Colonic mucosa (tissue), 4 donors: Measurements from ENCODE around the gene GP1BB. TPM values are rescaled to one million over a fixed set of nuclear protein-coding genes. Genes with fewer than 3 reads are reported as not detected.

Experiments used
- DNase-seq: peaks from one replicate; pipeline ENCODE4 v3.0.0-alpha.2; 2020
- H3K27ac ChIP-seq: fragments of 200-600 bp; one replicate; pipeline ENCODE4 v1.8.0; 2021
- H3K27me3 ChIP-seq: fragments of 200-600 bp; one replicate; pipeline ENCODE4 v1.8.0; 2021
- H3K36me3 ChIP-seq: fragments of 200-600 bp; one replicate; pipeline ENCODE4 v1.8.0; 2021
- H3K4me1 ChIP-seq: fragments of 200-600 bp; one replicate; pipeline ENCODE4 v1.8.0; 2021; ENCODE audit warnings: mild to moderate bottlenecking
- H3K4me3 ChIP-seq: fragments of 200-600 bp; one replicate; pipeline ENCODE4 v1.8.0; 2021
- H3K9ac ChIP-seq, 2 donors: one replicate each; pipeline ENCODE4 v1.7.0; 2013; ENCODE audit warnings: control low read depth in 2 of 2, low read depth in 2 of 2, low read length in 2 of 2
- H3K9me3 ChIP-seq: fragments of 200-600 bp; one replicate; pipeline ENCODE4 v1.8.0; 2021
- CTCF ChIP-seq: fragments of 200-600 bp; IDR thresholded peaks from one replicate; pipeline ENCODE4 v1.8.0; 2022; ENCODE audit warnings: antibody characterized with exemption, mild to moderate bottlenecking
- intact Hi-C: fragments of 100-400 bp; cut with DNase I; formaldehyde crosslinking; loops from one replicate; pipeline ENCODE4 v1.14.1; 2022
- total RNA-seq, 2 donors: library from RNA; stranded (reverse); fragmentation: NEBNext Ultra II Directional in 1 of 2; extraction: Animal tissue kit (Norgen Biotek cat#: 25700) in 1 of 2; gene quantifications; one replicate each; pipeline ENCODE4 v1.2.1, GENCODE V29; 2021
- donor health status: healthy.
- donor health status: DM: no; HTN: no; CAD: no.
- donor health status: DM: no; HTN: no; CAD: no.

GP1BB gene
- total RNA-seq, 2 donors from 2014 or later: 0.45 to 1.1 TPM

GRCh38 chr22:19727310-19728150 lies 4.2 kb downstream of the GP1BB start:
- H3K27me3 ChIP-seq: peaks cover 26% of the 10 kb centered on the region
- no peak for DNase-seq

GRCh38 chr22:19728271-19728670 lies 4.9 kb downstream of the GP1BB start:
- no peak for TF ChIP-seq CTCF
- Histone ChIP-seq H3K27me3 (peaks cover 18% of the 10 kb centered on the region), H3K36me3 (no peaks in the 10 kb centered on the region), H3K4me1 (peaks cover 10% of the 10 kb centered on the region), H3K4me3 (no peak overlapping the region), H3K27ac (no peak overlapping the region), H3K9ac (no peak overlapping the region), H3K9me3 (no peaks in the 10 kb centered on the region)
- DNase-seq: no peak
- intact Hi-C loops: no loop called here

More at GRCh38 chr22:19727310-19728150, 4.2 kb downstream of the GP1BB start:
- Histone ChIP-seq H3K4me3 (no peak overlapping the region), H3K4me1 (peaks cover 15% of the 10 kb centered on the region), H3K27ac (no peak overlapping the region), H3K36me3 (no peaks in the 10 kb centered on the region), H3K9ac (no peak overlapping the region), H3K9me3 (no peaks in the 10 kb centered on the region)
- no peak for TF ChIP-seq CTCF
- intact Hi-C loops: no loop called here

GRCh38 chr22:19728836-19729235 lies 5.5 kb downstream of the GP1BB start:
- Histone ChIP-seq H3K36me3 (no peaks in the 10 kb centered on the region), H3K4me3 (no peak overlapping the region), H3K27me3 (peaks cover 13% of the 10 kb centered on the region), H3K27ac (no peak overlapping the region), H3K9me3 (no peaks in the 10 kb centered on the region), H3K4me1 (peaks cover 7% of the 10 kb centered on the region), H3K9ac (no peak overlapping the region)
- intact Hi-C loops: no loop called here
- no peak for TF ChIP-seq CTCF
- no peak for DNase-seq

GRCh38 chr22:19729507-19729906 lies 6.2 kb downstream of the GP1BB start:
- TF ChIP-seq CTCF: no peak
- intact Hi-C loops: no loop called here

GRCh38 chr22:19730198-19730597 lies 6.9 kb downstream of the GP1BB start:
- H3K27ac ChIP-seq: no peak overlapping the region
- no peak overlapping the region for H3K9ac ChIP-seq
- no peak for DNase-seq
- intact Hi-C loops: loop anchor here (2.0 kb wide), 1 partner anchor 181 kb away; no protein-coding TSS in a partner anchor
- TF ChIP-seq CTCF: no peak
- no peaks in the 10 kb centered on the region for H3K9me3 ChIP-seq
- H3K27me3 ChIP-seq: peaks cover 5% of the 10 kb centered on the region
- H3K4me3 ChIP-seq: no peak overlapping the region
- no peaks in the 10 kb centered on the region for H3K36me3 ChIP-seq
- H3K4me1 ChIP-seq: peaks cover 7% of the 10 kb centered on the region

More at GRCh38 chr22:19729507-19729906, 6.2 kb downstream of the GP1BB start:
- no peaks in the 10 kb centered on the region for H3K9me3 ChIP-seq
- no peak overlapping the region for H3K4me3 ChIP-seq
- H3K27me3 ChIP-seq: peaks cover 6% of the 10 kb centered on the region
- peaks cover 7% of the 10 kb centered on the region for H3K4me1 ChIP-seq
- H3K36me3 ChIP-seq: no peaks in the 10 kb centered on the region
- no peak overlapping the region for H3K9ac ChIP-seq
- DNase-seq: no peak
- no peak overlapping the region for H3K27ac ChIP-seq
